Endothelial cell of umbilical vein (primary cell): Measurements from ENCODE around the gene MIA3. TPM values are rescaled to one million over a fixed set of nuclear protein-coding genes. Genes with fewer than 3 reads are reported as not detected.
"Not testable (repeated sequence)": the region's sequence is repeated elsewhere in the genome, so short reads cannot be mapped to it uniquely, and the experiment has no call there.

ENCODE experiments used
- BruUV-seq: library from RNA; stranded (reverse); fragments of 400-500 nt; replicated peaks from 2 replicates; lab custom pipeline; 2021; lab: Mats Ljungman, UMichigan
- CTCF ChIA-PET: fragments of 300-600, 350-600 bp; sonication (Branson Sonifier 250); formaldehyde crosslinking; loops from one replicate; lab custom pipeline; 2021; ENCODE audit warnings: antibody characterized with exemption, inconsistent platforms; lab: Charles Lee
- POLR2A ChIA-PET: fragments of 300-600, 350-600 bp; sonication (Branson Sonifier 250); formaldehyde crosslinking; loops from one replicate; lab custom pipeline; 2021; ENCODE audit warnings: antibody characterized with exemption, inconsistent platforms; lab: Charles Lee
- DNase-seq: peaks from one replicate; pipeline ENCODE4 v3.0.0-alpha.2; 2011; ENCODE audit warnings: low read depth, low spot score
- FAIRE-seq: peaks from 2 replicates; lab custom pipeline; 2011; peaks lifted over from hg19 to GRCh38; lab: Jason Lieb, UNC
- H2AFZ ChIP-seq: 2 replicates; pipeline ENCODE4 v1.6.0; 2012; ENCODE audit warnings: low read depth, low read length, control low read depth, inconsistent platforms
- H3K27ac ChIP-seq: 2 replicates; pipeline ENCODE4 v1.5.1; 2011; ENCODE audit warnings: low read depth, mild to moderate bottlenecking, control low read depth, low read length, moderate library complexity; ENCODE audit not compliant: insufficient read depth
- H3K27me3 ChIP-seq, 2 experiments: 2 replicates each; pipeline versions ENCODE4 v1.6.0 to v1.6.1; 2011; ENCODE audit warnings: low read length in 2 of 2, mixed read lengths in 1 of 2; ENCODE audit not compliant: control insufficient read depth in 2 of 2, insufficient read depth in 2 of 2
- H3K36me3 ChIP-seq, 2 experiments: 2 replicates in 1 of 2; 3 replicates in 1 of 2; pipeline ENCODE4 v1.5.1; 2011; ENCODE audit warnings: low read length in 2 of 2, mild to moderate bottlenecking in 1 of 2, moderate library complexity in 1 of 2; ENCODE audit not compliant: control insufficient read depth in 2 of 2, insufficient read depth in 2 of 2; ENCODE audit errors: extremely low read depth in 1 of 2
- H3K4me1 ChIP-seq: 3 replicates; pipeline ENCODE4 v1.5.1; 2011; ENCODE audit warnings: mild to moderate bottlenecking, low read length; ENCODE audit not compliant: control insufficient read depth, insufficient read depth; ENCODE audit errors: extremely low read depth
- H3K4me2 ChIP-seq: 2 replicates; pipeline ENCODE4 v1.6.1; 2011; ENCODE audit warnings: low read length, control low read depth, mixed read lengths; ENCODE audit not compliant: insufficient read depth
- H3K4me3 ChIP-seq, 3 experiments: fragments of 200-600 bp in 1 of 3; sonication (generic), shearing (Covaris generic) in 1 of 3; replicated peaks in 1 of 3; 2 replicates each; pipeline ENCODE4 v1.5.1; 2011 to 2016; ENCODE audit warnings: control low read depth in 3 of 3, low read length in 3 of 3, mild to moderate bottlenecking in 2 of 3, inconsistent platforms in 1 of 3, low read depth in 1 of 3, moderate library complexity in 1 of 3; ENCODE audit not compliant: insufficient read depth in 1 of 3
- H3K79me2 ChIP-seq: 2 replicates; pipeline ENCODE4 v1.6.0; 2012; ENCODE audit warnings: low read length, inconsistent platforms; ENCODE audit not compliant: control insufficient read depth, insufficient read depth
- H3K9ac ChIP-seq: replicated peaks from 2 replicates; pipeline ENCODE3; 2011; ENCODE audit warnings: low read length, control low read depth; ENCODE audit not compliant: insufficient read depth; ENCODE audit errors: extremely low read depth
- H3K9me1 ChIP-seq: replicated peaks from 3 replicates; pipeline ENCODE4 v1.6.0; 2011; ENCODE audit warnings: mild to moderate bottlenecking, low read length; ENCODE audit not compliant: control insufficient read depth, insufficient read depth; ENCODE audit errors: extremely low read depth
- H3K9me3 ChIP-seq: replicated peaks from 2 replicates; pipeline ENCODE4 v1.5.1; 2012; ENCODE audit warnings: low read length, inconsistent platforms; ENCODE audit not compliant: control insufficient read depth, insufficient read depth
- H4K20me1 ChIP-seq: replicated peaks from 2 replicates; pipeline ENCODE3; 2011; ENCODE audit warnings: mild to moderate bottlenecking, low read length; ENCODE audit not compliant: control insufficient read depth, insufficient read depth; ENCODE audit errors: extremely low read depth
- EZH2 ChIP-seq: IDR thresholded peaks from 2 replicates; pipeline ENCODE4 v1.6.1; 2012; ENCODE audit warnings: borderline replicate concordance, low read depth, mild to moderate bottlenecking, moderate library complexity, low read length, inconsistent platforms; ENCODE audit not compliant: severe bottlenecking
- FOS ChIP-seq: IDR thresholded peaks from 2 replicates; pipeline ENCODE4 v1.6.1; 2011; ENCODE audit warnings: mild to moderate bottlenecking, low read length, moderate library complexity, borderline replicate concordance; ENCODE audit not compliant: insufficient read depth
- GATA2 ChIP-seq: IDR thresholded peaks from 2 replicates; pipeline ENCODE4 v1.7.0; 2011; ENCODE audit warnings: low read depth, mild to moderate bottlenecking, moderate library complexity, mixed read lengths, low read length; ENCODE audit not compliant: insufficient read length, insufficient read depth
- JUN ChIP-seq: IDR thresholded peaks from 2 replicates; pipeline ENCODE4 v1.6.1; 2011; ENCODE audit warnings: borderline replicate concordance, low read depth; ENCODE audit not compliant: insufficient read length, insufficient read depth
- MAX ChIP-seq: IDR thresholded peaks from 2 replicates; pipeline ENCODE4 v1.6.1; 2011; ENCODE audit not compliant: insufficient read depth, insufficient read length
- MYC ChIP-seq: IDR thresholded peaks from one replicate; pipeline ENCODE4 v1.6.1; 2011; ENCODE audit warnings: mild to moderate bottlenecking, low read depth, low read length
- POLR2A ChIP-seq: IDR thresholded peaks from 2 replicates; pipeline ENCODE4 v1.6.1; 2012; ENCODE audit warnings: low read depth, mild to moderate bottlenecking, control low read depth, low read length
- POLR2AphosphoS5 ChIP-seq: IDR thresholded peaks from 2 replicates; pipeline ENCODE4 v1.6.1; 2012; ENCODE audit warnings: low read depth, mild to moderate bottlenecking, control low read depth, low read length, moderate library complexity; ENCODE audit not compliant: insufficient read depth
- dilution Hi-C: fragments of 300-500 bp; cut with MboI; formaldehyde crosslinking; loops from one replicate; pipeline ENCODE4 v1.15.0; 2019; ENCODE audit warnings: low sequenced_read_pairs; ENCODE audit not compliant: extremely low pct_ligation_motif_present
- intact Hi-C: fragments of 100-400 bp; cut with micrococcal nuclease; formaldehyde crosslinking; loops from one replicate; pipeline ENCODE4 v1.10.0; 2022
- polyA plus RNA-seq, 4 experiments: library from polyadenylated mRNA; depleted of rRNA in 3 of 4; stranded (reverse) in 3 of 4; unstranded in 1 of 4; fragments of >200 nt; gene quantifications; 2 replicates each; pipeline versions ENCODE4 v1.2.1 to v1.2.3, GENCODE V29; 2011 to 2012; ENCODE audit warnings: missing spikeins in 1 of 4
- total RNA-seq: library from RNA; stranded (reverse); gene quantifications from 2 replicates; pipeline ENCODE4 v1.2.3, GENCODE V29; 2021
- TF ChIP-seq, protein P1 (sequence below), 2 donors: IDR thresholded peaks; 1 replicate in 1 of 2; 2 replicates in 1 of 2; pipeline ENCODE4 v1.5.1; 2011; ENCODE audit warnings: low read length in 2 of 2, mild to moderate bottlenecking in 2 of 2, moderate library complexity in 2 of 2, control low read depth in 1 of 2, inconsistent platforms in 1 of 2, low read depth in 1 of 2; ENCODE audit not compliant: insufficient read depth in 1 of 2; ENCODE audit errors: extremely low read depth in 1 of 2

The MIA3 gene
- total and polyA plus RNA-seq, 2 donors (not counting 3 experiments of a cell fraction or from before 2014, with no cell fraction given): 63.7 to 108 TPM

DNA sequence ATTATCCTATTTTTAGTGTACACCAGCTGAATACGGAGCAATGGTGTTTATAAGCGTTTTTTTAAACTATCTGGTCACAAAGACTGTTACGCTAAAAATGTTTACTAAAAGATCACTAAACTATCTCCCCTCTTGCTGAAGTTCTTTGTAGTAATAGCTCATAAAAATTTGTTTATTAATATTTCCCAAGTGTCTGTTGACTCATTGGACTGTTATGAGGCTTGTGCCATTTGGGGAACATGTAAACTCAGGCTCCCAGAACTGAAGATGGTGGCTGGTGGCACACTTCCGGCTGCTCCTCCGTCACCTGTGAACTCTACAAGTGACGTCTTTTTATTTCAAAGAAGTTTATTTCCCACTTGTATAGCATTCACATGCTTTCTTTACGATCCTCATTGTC is 48.1 kb downstream of the MIA3 start:
- dilution Hi-C loops (no loop called here), intact Hi-C loops (no loop called here)
- Histone ChIP-seq H3K4me3 (no peak overlapping the region), H3K9ac (no peak overlapping the region), H4K20me1 (no peaks in the 10 kb centered on the region), H3K4me2 (no peak overlapping the region), H2AFZ (no peak overlapping the region), H3K79me2 (no peaks in the 10 kb centered on the region), H3K27me3 (no peaks in the 10 kb centered on the region), H3K4me1 (no peaks in the 10 kb centered on the region), H3K36me3 (peaks cover 24 to 27% of the 10 kb centered on the region in 2 experiments), H3K9me3 (no peaks in the 10 kb centered on the region), H3K9me1 (no peaks in the 10 kb centered on the region), H3K27ac (no peak overlapping the region)
- TF ChIP-seq EZH2: no peak
- no peak for TF ChIP-seq POLR2AphosphoS5
- no peak for TF ChIP-seq FOS
- TF ChIP-seq MYC: no peak
- TF ChIP-seq POLR2A: no peak
- TF ChIP-seq, protein P1, sequence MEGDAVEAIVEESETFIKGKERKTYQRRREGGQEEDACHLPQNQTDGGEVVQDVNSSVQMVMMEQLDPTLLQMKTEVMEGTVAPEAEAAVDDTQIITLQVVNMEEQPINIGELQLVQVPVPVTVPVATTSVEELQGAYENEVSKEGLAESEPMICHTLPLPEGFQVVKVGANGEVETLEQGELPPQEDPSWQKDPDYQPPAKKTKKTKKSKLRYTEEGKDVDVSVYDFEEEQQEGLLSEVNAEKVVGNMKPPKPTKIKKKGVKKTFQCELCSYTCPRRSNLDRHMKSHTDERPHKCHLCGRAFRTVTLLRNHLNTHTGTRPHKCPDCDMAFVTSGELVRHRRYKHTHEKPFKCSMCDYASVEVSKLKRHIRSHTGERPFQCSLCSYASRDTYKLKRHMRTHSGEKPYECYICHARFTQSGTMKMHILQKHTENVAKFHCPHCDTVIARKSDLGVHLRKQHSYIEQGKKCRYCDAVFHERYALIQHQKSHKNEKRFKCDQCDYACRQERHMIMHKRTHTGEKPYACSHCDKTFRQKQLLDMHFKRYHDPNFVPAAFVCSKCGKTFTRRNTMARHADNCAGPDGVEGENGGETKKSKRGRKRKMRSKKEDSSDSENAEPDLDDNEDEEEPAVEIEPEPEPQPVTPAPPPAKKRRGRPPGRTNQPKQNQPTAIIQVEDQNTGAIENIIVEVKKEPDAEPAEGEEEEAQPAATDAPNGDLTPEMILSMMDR (IDR thresholded peaks at IDR 0.05; ENCODE audit: extremely low read depth in 1 of 2, insufficient read depth in 1 of 2, low read depth in 1 of 2, low read length in 2 of 2): no peak
- TF ChIP-seq JUN: no peak
- TF ChIP-seq MAX: no peak
- TF ChIP-seq GATA2: no peak
- ChIA-PET CTCF (no interaction called here), POLR2A (no interaction called here)
- FAIRE-seq (no peak), DNase-seq (no peak)
- BruUV-seq: no TSS peak

- H3K9me3 ChIP-seq, intact Hi-C loops, DNase-seq, H3K27ac ChIP-seq, H3K9me1 ChIP-seq, dilution Hi-C loops, POLR2A ChIA-PET, H3K79me2 ChIP-seq, H2AFZ ChIP-seq, FAIRE-seq, H4K20me1 ChIP-seq, H3K4me1 ChIP-seq, BruUV-seq, H3K9ac ChIP-seq, H3K27me3 ChIP-seq, H3K4me3 ChIP-seq, CTCF ChIA-PET, H3K4me2 ChIP-seq: not testable (repeated sequence)
- peaks cover 15 to 28% of the 10 kb centered on the region in 2 experiments for H3K36me3 ChIP-seq
Observed at GRCh38 chr1:222668184-222668583, 50.3 kb downstream of the MIA3 start.

- H3K4me3 ChIP-seq, H3K79me2 ChIP-seq, DNase-seq, H3K27me3 ChIP-seq, H3K9me3 ChIP-seq, H3K27ac ChIP-seq, intact Hi-C loops, H4K20me1 ChIP-seq, dilution Hi-C loops, H2AFZ ChIP-seq, CTCF ChIA-PET, H3K4me1 ChIP-seq, H3K4me2 ChIP-seq, H3K9ac ChIP-seq, BruUV-seq, H3K9me1 ChIP-seq, POLR2A ChIA-PET, FAIRE-seq: not testable (repeated sequence)
- peaks cover 17 to 22% of the 10 kb centered on the region in 2 experiments for H3K36me3 ChIP-seq
Observed at GRCh38 chr1:222669107-222669506, 51.2 kb downstream of the MIA3 start.
